H1 (cell line): ENCODE measurements around the gene SECISBP2. TPM values are rescaled to one million over a fixed set of nuclear protein-coding genes. Genes with fewer than 3 reads are reported as not detected.

ENCODE experiments used
- CTCF ChIA-PET: fragments of 300-600 bp; sonication (Branson Sonifier 250); formaldehyde crosslinking; loops from one replicate; lab custom pipeline; 2021; ENCODE audit not compliant: partially characterized antibody; lab: Charles Lee
- POLR2A ChIA-PET: fragments of 300-600 bp; sonication (Branson Sonifier 250); formaldehyde crosslinking; loops from one replicate; lab custom pipeline; 2021; ENCODE audit warnings: inconsistent platforms; ENCODE audit not compliant: partially characterized antibody; lab: Charles Lee
- DNase-seq, 2 experiments: peaks; one replicate each; pipeline versions ENCODE4 v3.0.0 to v3.0.0-alpha.2; 2010 to 2022; ENCODE audit warnings: low spot score in 2 of 2, low read depth in 1 of 2, mixed read lengths in 1 of 2
- FAIRE-seq: peaks from 2 replicates; lab custom pipeline; 2011; peaks lifted over from hg19 to GRCh38; lab: Jason Lieb, UNC
- H2AFZ ChIP-seq: 2 replicates; pipeline ENCODE4 v1.8.1; 2012; ENCODE audit warnings: low read length, inconsistent platforms
- H2AK5ac ChIP-seq: 2 replicates; pipeline ENCODE4 v1.6.1; 2013; ENCODE audit warnings: low read depth, low read length
- H2BK120ac ChIP-seq: replicated peaks from 2 replicates; pipeline ENCODE3; 2013; ENCODE audit warnings: low read depth, low read length, inconsistent platforms
- H2BK12ac ChIP-seq: 2 replicates; pipeline ENCODE4 v1.6.1; 2013; ENCODE audit warnings: low read depth, low read length
- H2BK15ac ChIP-seq: 2 replicates; pipeline ENCODE4 v1.6.1; 2013; ENCODE audit warnings: low read length
- H2BK20ac ChIP-seq: 2 replicates; pipeline ENCODE4 v1.6.1; 2013; ENCODE audit warnings: low read length
- H2BK5ac ChIP-seq: 2 replicates; pipeline ENCODE4 v1.6.1; 2013; ENCODE audit warnings: low read depth, low read length
- H3K14ac ChIP-seq: 2 replicates; pipeline ENCODE4 v1.6.1; 2013; ENCODE audit warnings: inconsistent platforms; ENCODE audit not compliant: insufficient read length
- H3K18ac ChIP-seq: 2 replicates; pipeline ENCODE4 v1.6.1; 2013; ENCODE audit warnings: low read length; ENCODE audit errors: extremely low read depth
- H3K23ac ChIP-seq: 2 replicates; pipeline ENCODE4 v1.6.1; 2013; ENCODE audit warnings: inconsistent platforms; ENCODE audit not compliant: insufficient read length
- H3K23me2 ChIP-seq: 2 replicates; pipeline ENCODE4 v1.6.1; 2013; ENCODE audit warnings: low read depth, low read length
- H3K27ac ChIP-seq: 2 replicates; pipeline ENCODE4 v1.6.1; 2011; ENCODE audit warnings: low read depth, low read length, inconsistent platforms
- H3K27me3 ChIP-seq, 4 experiments: replicated peaks in 1 of 4; 1 replicate in 1 of 4; 2 replicates in 3 of 4; pipeline versions ENCODE4 v1.6.1 to v1.8.1; 2011 to 2013; ENCODE audit warnings: low read length in 3 of 4, mild to moderate bottlenecking in 3 of 4, inconsistent platforms in 2 of 4, mixed read lengths in 2 of 4, moderate library complexity in 1 of 4; ENCODE audit not compliant: control insufficient read depth in 3 of 4, insufficient read depth in 3 of 4; ENCODE audit errors: extremely low read depth in 1 of 4
- H3K36me3 ChIP-seq, 4 experiments: 2 replicates each; pipeline versions ENCODE4 v1.6.1 to v1.8.1; 2011 to 2013; ENCODE audit warnings: mild to moderate bottlenecking in 4 of 4, low read length in 3 of 4, moderate library complexity in 2 of 4, control low read depth in 1 of 4, inconsistent platforms in 1 of 4; ENCODE audit not compliant: insufficient read depth in 4 of 4, control insufficient read depth in 2 of 4
- H3K4ac ChIP-seq: replicated peaks from 2 replicates; pipeline ENCODE3; 2013; ENCODE audit warnings: low read length, low read depth, mixed read lengths, inconsistent platforms; ENCODE audit not compliant: insufficient read length
- H3K4me1 ChIP-seq, 4 experiments: replicated peaks in 1 of 4; 1 replicate in 1 of 4; 2 replicates in 3 of 4; pipeline versions ENCODE4 v1.6.1 to v1.8.1; 2011 to 2013; ENCODE audit warnings: low read length in 3 of 4, inconsistent platforms in 2 of 4, mixed read lengths in 1 of 4; ENCODE audit not compliant: insufficient read depth in 4 of 4, control insufficient read depth in 3 of 4
- H3K4me2 ChIP-seq, 2 experiments: 2 replicates each; pipeline versions ENCODE4 v1.6.1 to v1.8.1; 2011 to 2013; ENCODE audit warnings: low read depth in 2 of 2, low read length in 2 of 2, control low read depth in 1 of 2, inconsistent platforms in 1 of 2, mild to moderate bottlenecking in 1 of 2; ENCODE audit not compliant: insufficient read depth in 1 of 2
- H3K4me3 ChIP-seq, 4 experiments: fragments of 200-600, 300-600 bp in 1 of 4; sonication (generic), shearing (Covaris generic), sonication (Bioruptor Twin) in 1 of 4; 2 replicates each; pipeline versions ENCODE4 v1.5.1 to v1.8.1; 2011 to 2016; ENCODE audit warnings: low read length in 4 of 4, low read depth in 3 of 4, control low read depth in 2 of 4, inconsistent platforms in 2 of 4, mild to moderate bottlenecking in 2 of 4, mixed read lengths in 1 of 4, moderate library complexity in 1 of 4; ENCODE audit not compliant: insufficient read depth in 2 of 4; ENCODE audit errors: extremely low read depth in 1 of 4
- H3K56ac ChIP-seq: replicated peaks from 2 replicates; pipeline ENCODE3; 2013; ENCODE audit warnings: low read depth, mild to moderate bottlenecking, mixed read lengths, low read length, inconsistent platforms; ENCODE audit not compliant: insufficient read length
- H3K79me1 ChIP-seq: 2 replicates; pipeline ENCODE4 v1.6.1; 2013; ENCODE audit warnings: low read depth, low read length, control low read depth
- H3K79me2 ChIP-seq, 2 experiments: 2 replicates each; pipeline versions ENCODE4 v1.6.1 to v1.8.1; 2012 to 2013; ENCODE audit warnings: low read length in 2 of 2, mild to moderate bottlenecking in 2 of 2, inconsistent platforms in 1 of 2; ENCODE audit not compliant: insufficient read depth in 2 of 2, control insufficient read depth in 1 of 2
- H3K9ac ChIP-seq, 4 experiments: replicated peaks in 1 of 4; 1 replicate in 1 of 4; 2 replicates in 3 of 4; pipeline versions ENCODE4 v1.6.1 to v1.8.1; 2011 to 2013; ENCODE audit warnings: low read depth in 3 of 4, low read length in 3 of 4, control low read depth in 2 of 4, mild to moderate bottlenecking in 2 of 4, moderate library complexity in 2 of 4, inconsistent platforms in 1 of 4; ENCODE audit errors: extremely low read depth in 1 of 4
- H3K9me3 ChIP-seq, 2 experiments: 2 replicates each; pipeline versions ENCODE4 v1.6.1 to v1.8.1; 2012 to 2013; ENCODE audit warnings: mild to moderate bottlenecking in 2 of 2, moderate library complexity in 2 of 2, control low read depth in 1 of 2, inconsistent platforms in 1 of 2, low read depth in 1 of 2, low read length in 1 of 2, mixed read lengths in 1 of 2; ENCODE audit not compliant: insufficient read depth in 2 of 2
- H4K20me1 ChIP-seq, 2 experiments: replicated peaks in 1 of 2; 2 replicates each; pipeline versions ENCODE3 to v1.8.1; 2011 to 2013; ENCODE audit warnings: inconsistent platforms in 2 of 2, low read length in 2 of 2, mild to moderate bottlenecking in 1 of 2; ENCODE audit not compliant: insufficient read depth in 2 of 2, control insufficient read depth in 1 of 2
- H4K5ac ChIP-seq: 2 replicates; pipeline ENCODE4 v1.6.1; 2013; ENCODE audit warnings: low read length, low read depth, mixed read lengths, inconsistent platforms; ENCODE audit not compliant: insufficient read length
- H4K8ac ChIP-seq: 2 replicates; pipeline ENCODE4 v1.8.0; 2013; ENCODE audit warnings: mild to moderate bottlenecking, moderate library complexity, low read length, inconsistent platforms; ENCODE audit not compliant: insufficient read depth; ENCODE audit errors: extremely low read depth
- H4K91ac ChIP-seq: replicated peaks from 2 replicates; pipeline ENCODE3; 2013; ENCODE audit warnings: low read length, mixed read lengths, inconsistent platforms; ENCODE audit not compliant: insufficient read length
- BACH1 ChIP-seq: IDR thresholded peaks from 2 replicates; pipeline ENCODE4 v1.6.1; 2012; ENCODE audit warnings: low read length, improper control_type of control experiment
- CHD2 ChIP-seq: IDR thresholded peaks from 2 replicates; pipeline ENCODE4 v1.6.1; 2012; ENCODE audit warnings: low read length, improper control_type of control experiment
- GTF2F1 ChIP-seq: IDR thresholded peaks from 2 replicates; pipeline ENCODE4 v1.6.1; 2012; ENCODE audit warnings: low read depth, low read length, improper control_type of control experiment, borderline replicate concordance
- KDM1A ChIP-seq: fragments of 200-600, 300-600 bp; sonication (generic); IDR thresholded peaks from 2 replicates; pipeline ENCODE4 v1.7.1; 2016; ENCODE audit warnings: mild to moderate bottlenecking, low read length, borderline replicate concordance
- POLR2A ChIP-seq, 2 experiments: IDR thresholded peaks; 1 replicate in 1 of 2; 2 replicates in 1 of 2; pipeline ENCODE4 v1.6.1; 2011; ENCODE audit warnings: low read depth in 2 of 2, low read length in 2 of 2, mild to moderate bottlenecking in 2 of 2; ENCODE audit errors: control extremely low read depth in 1 of 2
- POLR2AphosphoS5 ChIP-seq: IDR thresholded peaks from 2 replicates; pipeline ENCODE4 v1.6.1; 2011; ENCODE audit warnings: low read depth, low read length
- SIN3A ChIP-seq, 2 experiments: IDR thresholded peaks in 1 of 2; conservative IDR thresholded peaks in 1 of 2; 2 replicates each; pipeline ENCODE4 v1.6.1; 2011 to 2012; ENCODE audit warnings: low read length in 2 of 2, improper control_type of control experiment in 1 of 2, low read depth in 1 of 2, mild to moderate bottlenecking in 1 of 2
- SRF ChIP-seq: IDR thresholded peaks from 2 replicates; pipeline ENCODE4 v1.6.1; 2011; ENCODE audit warnings: mild to moderate bottlenecking, low read depth, low read length, moderate library complexity
- TBP ChIP-seq: IDR thresholded peaks from 2 replicates; pipeline ENCODE4 v1.6.1; 2011; ENCODE audit warnings: low read depth, low read length, improper control_type of control experiment
- WGBS, 2 experiments: shearing (Covaris generic) in 1 of 2; methylation state at CpG; one replicate each; pipeline versions ENCODE4 v1.1.6 to v1.1.7; 2013 to 2015; ENCODE audit warnings: low lambda C conversion rate in 2 of 2, mixed read lengths in 2 of 2, inconsistent platforms in 1 of 2, low coverage in 1 of 2, missing lambda C conversion rate in 1 of 2; ENCODE audit not compliant: insufficient replicate concordance in 2 of 2, insufficient coverage in 1 of 2, insufficient read length in 1 of 2; ENCODE audit errors: extremely low coverage in 1 of 2, missing lambda C conversion rate in 1 of 2; 5-methylcytosine and 5-hydroxymethylcytosine counted together
- polyA plus RNA-seq, 7 experiments: library from polyadenylated mRNA; depleted of rRNA in 3 of 7; stranded (reverse) in 5 of 7; unstranded in 2 of 7; fragments of >200 nt in 5 of 7; fragments of 200-250 nt in 2 of 7; gene quantifications; 1 replicate in 5 of 7; 2 replicates in 1 of 7; 4 replicates in 1 of 7; pipeline versions ENCODE4 v1.2.1 to v1.2.3, GENCODE V29; 2011 to 2013; ENCODE audit warnings: missing spikeins in 2 of 7, mixed read lengths in 2 of 7
- total RNA-seq: library from RNA; stranded (reverse); fragmentation: NEBNext Ultra II Directional; extraction: Animal tissue kit (Norgen Biotek cat#: 25700); gene quantifications from 2 replicates; pipeline ENCODE4 v1.2.1, GENCODE V29; 2021
- TF ChIP-seq, protein P1 (sequence below): IDR thresholded peaks from 2 replicates; pipeline ENCODE4 v1.6.1; 2011; ENCODE audit warnings: low read length, improper control_type of control experiment
- TF ChIP-seq, protein P2 (sequence below): IDR thresholded peaks from 2 replicates; pipeline ENCODE4 v1.6.1; 2011; ENCODE audit warnings: low read depth, mild to moderate bottlenecking, low read length; ENCODE audit not compliant: insufficient read depth
- TF ChIP-seq, protein P3 (sequence below): IDR thresholded peaks from 2 replicates; pipeline ENCODE4 v1.6.1; 2012; ENCODE audit warnings: low read length, inconsistent platforms

SECISBP2 gene
- total and polyA plus RNA-seq, 2 of the 8 experiments (the other 6 are each of a cell fraction or from before 2014, with no cell fraction given): 39.0 to 61.7 TPM

DNA sequence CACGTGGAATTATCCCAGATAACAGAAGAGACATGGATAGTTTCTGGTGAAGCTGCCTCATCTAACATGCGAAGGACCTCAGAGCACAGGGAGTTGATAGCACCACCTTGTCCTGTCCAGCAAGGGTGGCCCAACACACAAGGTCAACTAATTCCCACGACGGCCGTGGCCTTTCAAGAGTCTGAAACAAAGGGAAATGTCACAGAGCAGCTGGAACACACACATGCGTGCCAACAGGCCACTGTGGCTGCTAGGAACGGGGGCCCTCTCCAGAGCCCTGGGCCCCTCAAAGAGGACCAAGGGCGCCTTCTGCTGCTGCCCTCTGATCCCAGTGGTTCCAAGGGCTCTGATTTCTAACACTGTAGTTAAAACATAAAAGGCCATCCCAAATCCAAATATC, 50.7 kb downstream of the SECISBP2 start:
- H2BK20ac ChIP-seq: no peak overlapping the region
- no peak overlapping the region for H3K4me2 ChIP-seq
- no peak for FAIRE-seq
- H2BK15ac ChIP-seq: no peak overlapping the region
- no peak overlapping the region for H2AFZ ChIP-seq
- H2AK5ac ChIP-seq: no peak overlapping the region
- no peaks in the 10 kb centered on the region for H3K27me3 ChIP-seq
- H4K5ac ChIP-seq: no peak overlapping the region
- no peak overlapping the region for H3K14ac ChIP-seq
- no peaks in the 10 kb centered on the region for H3K9me3 ChIP-seq
- H3K4me1 ChIP-seq: no peaks in the 10 kb centered on the region
- no peak overlapping the region for H2BK120ac ChIP-seq
- no peak overlapping the region for H2BK5ac ChIP-seq
- H3K56ac ChIP-seq: no peak overlapping the region
- H3K4me3 ChIP-seq: no peak overlapping the region
- peaks cover 4% of the 10 kb centered on the region for H3K79me1 ChIP-seq
- no peak overlapping the region for H2BK12ac ChIP-seq
- no peak overlapping the region for H3K18ac ChIP-seq
- H4K91ac ChIP-seq: no peak overlapping the region
- H3K79me2 ChIP-seq: no peaks in the 10 kb centered on the region
- no peak overlapping the region for H3K27ac ChIP-seq
- WGBS, 2 experiments: 93% methylated on average over 8 of the region's 8 CpGs; no CpG with 5 or more reads in 1 of the 2 experiments
- H3K36me3 ChIP-seq: no peaks in the 10 kb centered on the region; a peak in 1 of 8 replicates
- H3K4ac ChIP-seq: no peak overlapping the region
- POLR2A ChIA-PET: interaction anchor here (1.0 kb wide), 1 partner anchor 12 kb away, joined by 3 read pairs; no protein-coding TSS in a partner anchor
- peaks cover 27% of the 10 kb centered on the region; the same call in 1 of the 2 replicates for H3K23me2 ChIP-seq
- H3K23ac ChIP-seq: no peak overlapping the region
- CTCF ChIA-PET: no interaction called here
- H4K20me1 ChIP-seq: peaks cover 0 to 23% of the 10 kb centered on the region in 2 experiments
- no peak overlapping the region for H4K8ac ChIP-seq
- no peak for DNase-seq
- H3K9ac ChIP-seq: no peak overlapping the region
- TF ChIP-seq GTF2F1 (no peak), CHD2 (no peak), BACH1 (no peak), KDM1A (no peak), SRF (no peak), TBP (no peak), POLR2AphosphoS5 (no peak), SIN3A (conservative IDR thresholded peaks at IDR 0.05 in 1 of 2, IDR thresholded peaks at IDR 0.05 in 1 of 2; ENCODE audit: low read depth in 1 of 2, low read length in 2 of 2) (no peak), POLR2A (IDR thresholded peaks at IDR 0.05; ENCODE audit: control extremely low read depth in 1 of 2, low read depth in 2 of 2, low read length in 2 of 2) (no peak)
- TF ChIP-seq, protein P1, sequence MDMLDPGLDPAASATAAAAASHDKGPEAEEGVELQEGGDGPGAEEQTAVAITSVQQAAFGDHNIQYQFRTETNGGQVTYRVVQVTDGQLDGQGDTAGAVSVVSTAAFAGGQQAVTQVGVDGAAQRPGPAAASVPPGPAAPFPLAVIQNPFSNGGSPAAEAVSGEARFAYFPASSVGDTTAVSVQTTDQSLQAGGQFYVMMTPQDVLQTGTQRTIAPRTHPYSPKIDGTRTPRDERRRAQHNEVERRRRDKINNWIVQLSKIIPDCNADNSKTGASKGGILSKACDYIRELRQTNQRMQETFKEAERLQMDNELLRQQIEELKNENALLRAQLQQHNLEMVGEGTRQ: no peak
- TF ChIP-seq, protein P2, sequence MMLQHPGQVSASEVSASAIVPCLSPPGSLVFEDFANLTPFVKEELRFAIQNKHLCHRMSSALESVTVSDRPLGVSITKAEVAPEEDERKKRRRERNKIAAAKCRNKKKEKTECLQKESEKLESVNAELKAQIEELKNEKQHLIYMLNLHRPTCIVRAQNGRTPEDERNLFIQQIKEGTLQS: no peak
- TF ChIP-seq, protein P3, sequence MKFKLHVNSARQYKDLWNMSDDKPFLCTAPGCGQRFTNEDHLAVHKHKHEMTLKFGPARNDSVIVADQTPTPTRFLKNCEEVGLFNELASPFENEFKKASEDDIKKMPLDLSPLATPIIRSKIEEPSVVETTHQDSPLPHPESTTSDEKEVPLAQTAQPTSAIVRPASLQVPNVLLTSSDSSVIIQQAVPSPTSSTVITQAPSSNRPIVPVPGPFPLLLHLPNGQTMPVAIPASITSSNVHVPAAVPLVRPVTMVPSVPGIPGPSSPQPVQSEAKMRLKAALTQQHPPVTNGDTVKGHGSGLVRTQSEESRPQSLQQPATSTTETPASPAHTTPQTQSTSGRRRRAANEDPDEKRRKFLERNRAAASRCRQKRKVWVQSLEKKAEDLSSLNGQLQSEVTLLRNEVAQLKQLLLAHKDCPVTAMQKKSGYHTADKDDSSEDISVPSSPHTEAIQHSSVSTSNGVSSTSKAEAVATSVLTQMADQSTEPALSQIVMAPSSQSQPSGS: no peak
